ENCODE data around the gene SEC16A. TPM values are rescaled to one million over a fixed set of nuclear protein-coding genes. Genes with fewer than 3 reads are reported as not detected.
A peak's percentile ranks its signal among the peaks of the same experiment; 100 is the strongest.

The SEC16A gene
- total and polyA plus RNA-seq, 4 donors, result 25.1 to 60.9 (median 45.1) TPM

GRCh38 chr9:136497916-136498695 is 15.3 kb upstream of the SEC16A start:
- Histone ChIP-seq H3K4me3 (ENCODE audit: low read depth, low read length) (no peak overlapping the region), H3K9me3 (ENCODE audit: control insufficient read depth, insufficient read depth, low read length) (no peaks in the 10 kb centered on the region), H3K27me3 (ENCODE audit: control insufficient read depth, insufficient read depth, low read length) (no peaks in the 10 kb centered on the region), H3K36me3 (ENCODE audit: control insufficient read depth, insufficient read depth, low read length) (peaks cover 98% of the 10 kb centered on the region), H3K4me1 (ENCODE audit: control insufficient read depth, insufficient read depth, low read length) (peaks cover 60% of the 10 kb centered on the region), H3K27ac (ENCODE audit: low read depth, low read length) (no peak overlapping the region)
- 87% methylated on average over 18 of the region's 28 CpGs for WGBS (ENCODE audit: insufficient coverage)
- DNase-seq (ENCODE audit: low read depth in 4 of 6, low spot score in 6 of 6), result no peak

GRCh38 chr9:136496801-136497620 is 14.2 kb upstream of the SEC16A start:
- Histone ChIP-seq H3K36me3 (ENCODE audit: control insufficient read depth, insufficient read depth, low read length) (peaks cover 94% of the 10 kb centered on the region), H3K4me3 (ENCODE audit: low read depth, low read length) (no peak overlapping the region), H3K9me3 (ENCODE audit: control insufficient read depth, insufficient read depth, low read length) (no peaks in the 10 kb centered on the region), H3K27me3 (ENCODE audit: control insufficient read depth, insufficient read depth, low read length) (no peaks in the 10 kb centered on the region), H3K27ac (ENCODE audit: low read depth, low read length) (no peak overlapping the region), H3K4me1 (ENCODE audit: control insufficient read depth, insufficient read depth, low read length) (peaks cover 67% of the 10 kb centered on the region)
- DNase-seq (ENCODE audit: low read depth in 4 of 6, low spot score in 6 of 6), result no peak
- WGBS (ENCODE audit: insufficient coverage), result 88% methylated on average over 51 of the region's 56 CpGs

- H3K36me3 ChIP-seq (ENCODE audit: control insufficient read depth, insufficient read depth, low read length), result peaks cover 86% of the 10 kb centered on the region
- no peaks in the 10 kb centered on the region for H3K9me3 ChIP-seq (ENCODE audit: control insufficient read depth, insufficient read depth, low read length)
- no peak overlapping the region for H3K4me3 ChIP-seq (ENCODE audit: low read depth, low read length)
- H3K27me3 ChIP-seq (ENCODE audit: control insufficient read depth, insufficient read depth, low read length), result no peaks in the 10 kb centered on the region
- H3K27ac ChIP-seq (ENCODE audit: low read depth, low read length), result peak overlapping the region; percentile 15
- H3K4me1 ChIP-seq (ENCODE audit: control insufficient read depth, insufficient read depth, low read length), result peaks cover 67% of the 10 kb centered on the region
- WGBS (ENCODE audit: insufficient coverage), result 81% methylated on average over 18 of the region's 18 CpGs
- no peak for DNase-seq (ENCODE audit: low read depth in 4 of 6, low spot score in 6 of 6)
Observed at GRCh38 chr9:136496181-136496580, 13.3 kb upstream of the SEC16A start.

- Histone ChIP-seq H3K27me3 (ENCODE audit: control insufficient read depth, insufficient read depth, low read length) (no peaks in the 10 kb centered on the region), H3K27ac (ENCODE audit: low read depth, low read length) (no peak overlapping the region), H3K4me1 (ENCODE audit: control insufficient read depth, insufficient read depth, low read length) (peaks cover 65% of the 10 kb centered on the region), H3K9me3 (ENCODE audit: control insufficient read depth, insufficient read depth, low read length) (no peaks in the 10 kb centered on the region), H3K4me3 (ENCODE audit: low read depth, low read length) (no peak overlapping the region), H3K36me3 (ENCODE audit: control insufficient read depth, insufficient read depth, low read length) (peaks cover 83% of the 10 kb centered on the region)
- DNase-seq (ENCODE audit: low read depth in 4 of 6, low spot score in 6 of 6), result peak in 2 of 6 donors; percentile 76 to 78
- 33% methylated on average over 7 of the region's 17 CpGs for WGBS (ENCODE audit: insufficient coverage)
Observed at GRCh38 chr9:136495238-136495800, 12.5 kb upstream of the SEC16A start.

GRCh38 chr9:136494531-136495215 is 11.8 kb upstream of the SEC16A start:
- no peak overlapping the region for H3K4me3 ChIP-seq (ENCODE audit: low read depth, low read length)

GRCh38 chr9:136494012-136494411 is 11.2 kb upstream of the SEC16A start:
- no peak overlapping the region for H3K4me3 ChIP-seq (ENCODE audit: low read depth, low read length)
- no peaks in the 10 kb centered on the region for H3K27me3 ChIP-seq (ENCODE audit: control insufficient read depth, insufficient read depth, low read length)
- 44% methylated on average over 9 of the region's 9 CpGs for WGBS (ENCODE audit: insufficient coverage)
- peaks cover 70% of the 10 kb centered on the region for H3K36me3 ChIP-seq (ENCODE audit: control insufficient read depth, insufficient read depth, low read length)
- H3K4me1 ChIP-seq (ENCODE audit: control insufficient read depth, insufficient read depth, low read length), result peaks cover 57% of the 10 kb centered on the region
- H3K9me3 ChIP-seq (ENCODE audit: control insufficient read depth, insufficient read depth, low read length), result no peaks in the 10 kb centered on the region
- H3K27ac ChIP-seq (ENCODE audit: low read depth, low read length), result peak overlapping the region; percentile 78
- no peak for DNase-seq (ENCODE audit: low read depth in 4 of 6, low spot score in 6 of 6)

More at GRCh38 chr9:136494531-136495215, 11.8 kb upstream of the SEC16A start:
- Histone ChIP-seq H3K9me3 (ENCODE audit: control insufficient read depth, insufficient read depth, low read length) (no peaks in the 10 kb centered on the region), H3K27ac (ENCODE audit: low read depth, low read length) (peak overlapping the region; percentile 78), H3K36me3 (ENCODE audit: control insufficient read depth, insufficient read depth, low read length) (peaks cover 77% of the 10 kb centered on the region), H3K4me1 (ENCODE audit: control insufficient read depth, insufficient read depth, low read length) (peaks cover 59% of the 10 kb centered on the region), H3K27me3 (ENCODE audit: control insufficient read depth, insufficient read depth, low read length) (no peaks in the 10 kb centered on the region)
- DNase-seq (ENCODE audit: low read depth in 4 of 6, low spot score in 6 of 6), result peak in 1 of 6 donors; percentile 82
- 43% methylated on average over 27 of the region's 29 CpGs for WGBS (ENCODE audit: insufficient coverage)

GRCh38 chr9:136493567-136493971 is 10.7 kb upstream of the SEC16A start:
- Histone ChIP-seq H3K27ac (ENCODE audit: low read depth, low read length) (peak overlapping the region; percentile 78), H3K27me3 (ENCODE audit: control insufficient read depth, insufficient read depth, low read length) (no peaks in the 10 kb centered on the region)

GRCh38 chr9:136492978-136493522 is 10.2 kb upstream of the SEC16A start:
- Histone ChIP-seq H3K27ac (ENCODE audit: low read depth, low read length) (peak overlapping the region; percentile 78), H3K4me1 (ENCODE audit: control insufficient read depth, insufficient read depth, low read length) (peaks cover 63% of the 10 kb centered on the region), H3K36me3 (ENCODE audit: control insufficient read depth, insufficient read depth, low read length) (peaks cover 61% of the 10 kb centered on the region), H3K27me3 (ENCODE audit: control insufficient read depth, insufficient read depth, low read length) (no peaks in the 10 kb centered on the region), H3K4me3 (ENCODE audit: low read depth, low read length) (no peak overlapping the region), H3K9me3 (ENCODE audit: control insufficient read depth, insufficient read depth, low read length) (no peaks in the 10 kb centered on the region)
- no peak for DNase-seq (ENCODE audit: low read depth in 4 of 6, low spot score in 6 of 6)
- 50% methylated on average over 26 of the region's 26 CpGs for WGBS (ENCODE audit: insufficient coverage)

More at GRCh38 chr9:136493567-136493971, 10.7 kb upstream of the SEC16A start:
- peaks cover 58% of the 10 kb centered on the region for H3K4me1 ChIP-seq (ENCODE audit: control insufficient read depth, insufficient read depth, low read length)
- H3K4me3 ChIP-seq (ENCODE audit: low read depth, low read length), result no peak overlapping the region
- no peaks in the 10 kb centered on the region for H3K9me3 ChIP-seq (ENCODE audit: control insufficient read depth, insufficient read depth, low read length)
- H3K36me3 ChIP-seq (ENCODE audit: control insufficient read depth, insufficient read depth, low read length), result peaks cover 66% of the 10 kb centered on the region
- 44% methylated on average over 8 of the region's 8 CpGs for WGBS (ENCODE audit: insufficient coverage)
- DNase-seq (ENCODE audit: low read depth in 4 of 6, low spot score in 6 of 6), result peak in 1 of 6 donors; percentile 81

GRCh38 chr9:136489731-136490130 is 6.9 kb upstream of the SEC16A start:
- DNase-seq (ENCODE audit: low read depth in 4 of 6, low spot score in 6 of 6), result no peak
- no peaks in the 10 kb centered on the region for H3K9me3 ChIP-seq (ENCODE audit: control insufficient read depth, insufficient read depth, low read length)
- no peak overlapping the region for H3K4me3 ChIP-seq (ENCODE audit: low read depth, low read length)
- H3K27ac ChIP-seq (ENCODE audit: low read depth, low read length), result no peak overlapping the region
- H3K4me1 ChIP-seq (ENCODE audit: control insufficient read depth, insufficient read depth, low read length), result peaks cover 50% of the 10 kb centered on the region
- H3K27me3 ChIP-seq (ENCODE audit: control insufficient read depth, insufficient read depth, low read length), result no peaks in the 10 kb centered on the region
- H3K36me3 ChIP-seq (ENCODE audit: control insufficient read depth, insufficient read depth, low read length), result peaks cover 28% of the 10 kb centered on the region
- 79% methylated on average over 12 of the region's 17 CpGs for WGBS (ENCODE audit: insufficient coverage)

All from spinal cord (tissue), 10 donors.